OCI-LY7 (cell line): Measurements from ENCODE around the gene TBKBP1. TPM values are rescaled to one million over a fixed set of nuclear protein-coding genes. Genes with fewer than 3 reads are reported as not detected.

Experiments used
- BruUV-seq: library from RNA; stranded (reverse); fragments of 400-500 nt; replicated peaks from 2 replicates; lab custom pipeline; 2021; lab: Mats Ljungman, UMichigan
- CTCF ChIA-PET: fragments of 300-600 bp; sonication (Branson Sonifier 250); formaldehyde crosslinking; loops from one replicate; lab custom pipeline; 2022; ENCODE audit warnings: antibody characterized with exemption; ENCODE audit not compliant: unreplicated experiment; lab: Charles Lee
- POLR2A ChIA-PET: fragments of 300-600 bp; sonication (Branson Sonifier 250); formaldehyde crosslinking; loops from one replicate; lab custom pipeline; 2022; ENCODE audit warnings: antibody characterized with exemption; lab: Charles Lee
- DNase-seq: peaks from one replicate; pipeline ENCODE4 v3.0.0-alpha.2; 2015; ENCODE audit warnings: low spot score
- H2AFZ ChIP-seq: fragments of 200-600 bp; sonication (generic), shearing (Covaris generic); 2 replicates; pipeline ENCODE4 v1.6.1; 2014; ENCODE audit warnings: mild to moderate bottlenecking, antibody characterized with exemption, low read length, moderate library complexity
- H3K27ac ChIP-seq: fragments of 200-600 bp; sonication (generic); 2 replicates; pipeline ENCODE4 v1.5.1; 2014; ENCODE audit warnings: mixed run types, low read depth, mild to moderate bottlenecking, moderate library complexity, low read length, inconsistent platforms; ENCODE audit not compliant: poor library complexity, severe bottlenecking
- H3K36me3 ChIP-seq: fragments of 200-600 bp; sonication (generic); 2 replicates; pipeline ENCODE4 v1.6.1; 2014; ENCODE audit warnings: mild to moderate bottlenecking, antibody characterized with exemption, low read length, moderate library complexity, mixed read lengths; ENCODE audit not compliant: insufficient read depth
- H3K4me1 ChIP-seq: fragments of 200-600 bp; sonication (generic); 2 replicates; pipeline ENCODE4 v1.5.1; 2014; ENCODE audit warnings: mild to moderate bottlenecking, low read length; ENCODE audit not compliant: insufficient read depth, poor library complexity, severe bottlenecking
- H3K4me2 ChIP-seq: fragments of 200-600 bp; sonication (generic); 2 replicates; pipeline ENCODE4 v1.6.1; 2014; ENCODE audit warnings: mild to moderate bottlenecking, low read length
- H3K4me3 ChIP-seq: fragments of 200-600 bp; sonication (generic); 2 replicates; pipeline ENCODE4 v1.5.1; 2014; ENCODE audit warnings: mild to moderate bottlenecking, low read depth, low read length; ENCODE audit not compliant: poor library complexity, severe bottlenecking
- H3K79me2 ChIP-seq: fragments of 200-600 bp; sonication (generic); 2 replicates; pipeline ENCODE4 v1.6.1; 2016; ENCODE audit warnings: low read depth, mild to moderate bottlenecking, low read length, moderate library complexity, mixed read lengths; ENCODE audit not compliant: insufficient read depth
- H3K9me2 ChIP-seq: fragments of 200-600 bp; sonication (generic); 2 replicates; pipeline ENCODE4 v1.6.1; 2016; ENCODE audit warnings: mild to moderate bottlenecking, low read length, mixed read lengths; ENCODE audit not compliant: insufficient read depth
- H3K9me3 ChIP-seq: fragments of 200-600 bp; sonication (generic); 2 replicates; pipeline ENCODE4 v1.6.1; 2014; ENCODE audit warnings: mild to moderate bottlenecking, mixed run types, low read length, mixed read lengths
- H4K20me1 ChIP-seq: fragments of 200-600 bp; sonication (generic); 2 replicates; pipeline ENCODE4 v1.6.1; 2014; ENCODE audit warnings: mild to moderate bottlenecking, antibody characterized with exemption, low read length, moderate library complexity, mixed read lengths; ENCODE audit not compliant: insufficient read depth
- EZH2phosphoT487 ChIP-seq: fragments of 200-600 bp; sonication (generic); IDR thresholded peaks from 2 replicates; pipeline ENCODE4 v1.6.1; 2018; ENCODE audit warnings: low read depth, borderline replicate concordance, mild to moderate bottlenecking, mixed run types, antibody characterized with exemption, low read length, moderate library complexity, mixed read lengths
- intact Hi-C: fragments of 100-400 bp; cut with micrococcal nuclease; formaldehyde crosslinking; loops from one replicate; pipeline ENCODE4 v1.10.0; 2022; ENCODE audit not compliant: unreplicated experiment
- total RNA-seq, 2 experiments: library from RNA; depleted of rRNA in 1 of 2; stranded (reverse); fragments of >200 nt in 1 of 2; shearing (Covaris generic) in 1 of 2; gene quantifications; 2 replicates each; pipeline ENCODE4 v1.2.3, GENCODE V29; 2014 to 2022
- TF ChIP-seq, protein P1 (sequence below): fragments of 200-600 bp; sonication (generic); conservative IDR thresholded peaks from 2 replicates; pipeline ENCODE4 v1.5.1; 2014; ENCODE audit warnings: mild to moderate bottlenecking, antibody characterized with exemption, low read length, moderate library complexity, mixed read lengths

The TBKBP1 gene
- total RNA-seq, 2 experiments from 2014 or later, result 8.3 to 16.0 TPM

- DNase-seq, result no peak
- intact Hi-C loops, result no loop called here
- Histone ChIP-seq H2AFZ (no peak overlapping the region), H3K4me2 (no peak overlapping the region), H3K4me3 (no peak overlapping the region), H3K9me3 (no peaks in the 10 kb centered on the region), H3K27ac (no peak overlapping the region), H3K4me1 (peaks cover 23% of the 10 kb centered on the region), H4K20me1 (no peaks in the 10 kb centered on the region), H3K36me3 (0 out of 2 replicates have a peak, but pooled peaks cover 7% of the 10 kb centered on the region), H3K9me2 (no peaks in the 10 kb centered on the region), H3K79me2 (no peaks in the 10 kb centered on the region)
- no TSS peak for BruUV-seq
- TF ChIP-seq, protein P1, sequence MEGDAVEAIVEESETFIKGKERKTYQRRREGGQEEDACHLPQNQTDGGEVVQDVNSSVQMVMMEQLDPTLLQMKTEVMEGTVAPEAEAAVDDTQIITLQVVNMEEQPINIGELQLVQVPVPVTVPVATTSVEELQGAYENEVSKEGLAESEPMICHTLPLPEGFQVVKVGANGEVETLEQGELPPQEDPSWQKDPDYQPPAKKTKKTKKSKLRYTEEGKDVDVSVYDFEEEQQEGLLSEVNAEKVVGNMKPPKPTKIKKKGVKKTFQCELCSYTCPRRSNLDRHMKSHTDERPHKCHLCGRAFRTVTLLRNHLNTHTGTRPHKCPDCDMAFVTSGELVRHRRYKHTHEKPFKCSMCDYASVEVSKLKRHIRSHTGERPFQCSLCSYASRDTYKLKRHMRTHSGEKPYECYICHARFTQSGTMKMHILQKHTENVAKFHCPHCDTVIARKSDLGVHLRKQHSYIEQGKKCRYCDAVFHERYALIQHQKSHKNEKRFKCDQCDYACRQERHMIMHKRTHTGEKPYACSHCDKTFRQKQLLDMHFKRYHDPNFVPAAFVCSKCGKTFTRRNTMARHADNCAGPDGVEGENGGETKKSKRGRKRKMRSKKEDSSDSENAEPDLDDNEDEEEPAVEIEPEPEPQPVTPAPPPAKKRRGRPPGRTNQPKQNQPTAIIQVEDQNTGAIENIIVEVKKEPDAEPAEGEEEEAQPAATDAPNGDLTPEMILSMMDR, result no peak
- CTCF ChIA-PET, result interaction anchor here (0.7 kb wide), 1 partner anchor 38 kb away, joined by 3 read pairs; no protein-coding TSS in a partner anchor
- POLR2A ChIA-PET, result no interaction called here
Measured at GRCh38 chr17:47700471-47701449, 6.8 kb downstream of the TBKBP1 start.

DNA sequence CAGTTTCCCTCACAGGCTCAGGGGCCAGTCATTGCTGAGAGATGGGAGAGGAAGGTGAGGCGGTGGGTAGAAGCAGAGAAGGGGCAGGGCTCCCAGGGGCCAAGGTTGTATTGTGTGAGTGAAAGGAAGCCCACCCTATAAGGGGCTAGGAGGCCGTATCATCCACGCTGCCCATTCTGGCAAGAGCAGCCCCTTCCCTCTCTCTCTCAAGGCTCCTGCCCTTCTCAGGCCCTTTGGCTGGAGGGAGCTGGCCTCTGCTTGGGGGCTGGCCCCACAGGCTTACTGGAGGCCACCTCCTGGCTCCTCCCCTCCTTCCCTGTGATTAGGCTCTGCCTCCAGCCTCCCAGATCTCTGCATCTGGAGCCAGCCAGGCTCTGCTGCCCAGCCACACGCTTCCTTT, 7.6 kb downstream of the TBKBP1 start:
- DNase-seq, result no peak
- Histone ChIP-seq H3K79me2 (no peaks in the 10 kb centered on the region), H2AFZ (no peak overlapping the region), H3K9me2 (no peaks in the 10 kb centered on the region), H3K4me3 (no peak overlapping the region), H3K36me3 (0 out of 2 replicates have a peak, but pooled peaks cover 7% of the 10 kb centered on the region), H3K9me3 (no peaks in the 10 kb centered on the region), H3K27ac (no peak overlapping the region), H3K4me1 (peaks cover 30% of the 10 kb centered on the region), H3K4me2 (no peak overlapping the region), H4K20me1 (no peaks in the 10 kb centered on the region)
- intact Hi-C loops, result no loop called here
- TF ChIP-seq, protein P1, result no peak
- no peak for TF ChIP-seq EZH2phosphoT487
- BruUV-seq, result no TSS peak
- CTCF ChIA-PET, result no interaction called here
- POLR2A ChIA-PET, result no interaction called here
